HG03097 (cell line): Measurements from ENCODE around the gene VPS4A.

Experiments
- ATAC-seq: cut with Tn5 transposase; IDR thresholded peaks from one replicate; pipeline ENCODE4 v1.9.1; 2021; ENCODE audit not compliant: unreplicated experiment, low FRiP score

VPS4A gene

DNA sequence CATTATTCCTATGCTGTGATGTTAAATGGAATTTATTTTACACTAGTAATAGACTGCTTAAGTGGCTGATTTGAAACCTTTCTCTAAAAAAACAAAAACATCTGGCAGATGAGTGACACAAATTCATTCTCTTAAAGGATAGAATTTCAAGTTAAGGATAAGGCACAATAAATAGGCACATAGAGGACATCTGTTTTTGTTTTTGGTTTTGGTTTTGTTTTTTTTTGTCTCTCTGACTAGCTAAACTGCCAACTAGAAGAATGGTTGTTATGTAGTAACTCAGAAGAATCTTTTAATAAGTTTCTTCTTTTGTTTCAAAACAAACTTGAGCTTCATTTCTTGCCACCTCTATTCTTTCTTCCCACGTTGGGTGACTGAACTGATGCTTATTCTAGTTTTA is 5.1 kb upstream of the VPS4A start:
- ATAC-seq = no peak

DNA sequence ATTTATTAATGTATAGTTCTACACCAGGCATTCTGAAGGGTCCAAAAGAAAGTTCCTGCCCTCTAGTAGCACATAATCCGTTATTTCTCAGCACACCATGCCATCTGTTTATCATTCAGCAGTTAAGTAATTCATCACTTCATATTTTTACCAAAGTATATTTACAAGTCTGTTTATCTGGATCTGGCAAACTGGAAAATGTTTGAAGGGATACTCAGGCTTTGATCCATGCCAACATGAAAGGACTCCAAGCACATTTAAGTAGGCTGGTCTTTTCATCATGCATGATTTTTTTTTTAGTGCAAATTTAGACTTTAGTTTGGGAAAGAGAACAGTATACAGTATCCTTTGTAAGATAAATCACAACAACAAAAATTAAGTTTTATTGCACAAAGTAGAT is 4.1 kb upstream of the VPS4A start:
- no peak for ATAC-seq

DNA sequence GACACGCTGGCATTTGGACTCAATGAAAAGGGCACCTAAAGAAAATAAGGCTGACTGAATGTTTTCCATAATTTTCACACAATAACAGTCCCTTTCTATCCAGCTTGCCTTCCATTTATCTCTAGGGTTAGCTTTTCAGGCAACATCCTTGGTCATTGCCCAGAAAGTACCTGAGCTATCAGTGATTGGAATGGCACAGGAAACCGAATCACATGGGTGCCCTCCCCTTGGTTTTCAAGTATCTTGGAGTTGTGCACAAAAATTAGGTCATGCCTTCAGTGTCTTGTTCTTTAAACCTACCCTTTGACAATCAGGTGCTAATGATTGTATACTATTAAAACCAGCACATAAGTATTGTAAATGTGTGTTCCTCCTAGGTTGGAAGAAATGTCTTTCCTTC is 3.3 kb upstream of the VPS4A start:
- no peak for ATAC-seq

DNA sequence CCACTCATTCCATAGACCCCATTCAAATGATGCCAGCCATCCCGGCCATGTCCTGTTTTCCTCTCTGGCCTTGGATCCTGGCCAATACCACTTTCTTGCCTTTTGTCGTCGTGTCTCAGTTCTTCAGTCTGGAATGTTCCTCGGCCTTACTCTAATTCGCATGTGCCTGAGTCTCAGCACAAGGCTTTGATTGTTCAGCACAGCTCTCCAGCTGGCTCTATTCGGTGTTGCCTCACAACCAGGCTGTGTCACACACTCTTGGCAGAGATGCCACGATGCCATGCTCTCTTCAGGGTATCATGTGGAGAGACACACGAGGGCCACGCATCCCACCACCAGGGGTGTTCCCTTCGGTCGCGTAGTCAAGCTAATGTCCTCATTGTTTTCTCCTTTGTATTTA is 1.8 kb upstream of the VPS4A start:
- no peak for ATAC-seq

DNA sequence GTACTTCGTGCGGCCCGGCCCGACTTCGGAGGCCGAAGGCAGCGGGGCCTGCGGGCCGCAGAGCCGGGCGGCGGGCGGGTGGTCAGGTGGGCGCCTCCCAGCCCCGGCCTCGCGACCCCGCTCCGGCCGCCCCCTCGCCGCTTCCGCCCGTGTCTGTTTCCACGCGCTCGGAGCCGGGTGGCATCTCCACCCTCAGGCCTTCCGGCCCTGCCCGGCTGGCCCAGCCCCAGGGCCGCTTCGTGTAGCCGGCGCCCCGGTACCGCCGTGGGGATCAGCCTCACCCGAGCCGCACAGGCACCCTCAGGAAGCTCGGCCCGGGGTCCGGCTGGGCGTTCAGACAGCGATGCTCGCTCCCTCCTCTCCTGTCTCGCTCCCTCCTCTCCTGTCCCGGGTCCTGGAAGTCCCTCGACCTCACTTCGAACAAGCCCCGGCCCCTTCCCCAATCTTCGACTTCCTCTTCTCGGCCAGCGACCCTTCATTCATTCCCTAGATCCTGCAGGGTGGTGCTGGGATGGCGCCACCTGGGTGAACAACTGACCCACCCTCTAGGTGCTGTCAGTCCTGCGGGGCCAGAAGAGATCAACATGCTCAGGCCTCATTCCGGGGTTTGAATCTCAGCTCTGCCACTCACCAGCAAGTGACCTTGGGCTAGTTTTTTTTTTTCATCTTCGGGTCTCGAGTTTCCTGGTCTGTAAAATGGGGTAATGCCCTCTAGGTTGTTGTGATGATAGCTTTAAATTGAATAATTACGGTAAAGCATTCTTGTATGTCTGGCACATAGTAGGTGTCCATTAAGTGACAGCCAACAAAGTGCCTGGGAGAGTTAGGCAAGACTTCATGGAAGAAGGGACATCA is 610 bp downstream of the VPS4A start:
- peak; percentile 40 for ATAC-seq

DNA sequence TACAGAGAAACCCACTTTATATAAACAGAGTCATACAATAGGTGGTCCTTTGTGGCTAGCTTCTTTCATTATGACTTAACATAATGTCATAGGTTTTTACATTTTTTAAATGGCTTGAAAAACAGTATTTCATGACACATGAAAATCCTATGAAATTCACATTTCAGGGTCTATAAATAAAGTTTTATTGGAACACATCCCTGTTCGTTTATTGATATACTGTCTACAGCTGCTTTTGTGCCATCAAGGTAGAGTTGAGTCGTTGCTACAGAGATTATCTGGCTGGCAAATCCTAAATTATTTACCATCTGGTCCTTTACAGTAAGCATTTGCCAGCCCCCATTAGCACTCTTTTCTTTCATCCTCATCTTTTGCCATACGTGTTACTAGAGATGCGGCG is 2.3 kb downstream of the VPS4A start:
- no peak for ATAC-seq

DNA sequence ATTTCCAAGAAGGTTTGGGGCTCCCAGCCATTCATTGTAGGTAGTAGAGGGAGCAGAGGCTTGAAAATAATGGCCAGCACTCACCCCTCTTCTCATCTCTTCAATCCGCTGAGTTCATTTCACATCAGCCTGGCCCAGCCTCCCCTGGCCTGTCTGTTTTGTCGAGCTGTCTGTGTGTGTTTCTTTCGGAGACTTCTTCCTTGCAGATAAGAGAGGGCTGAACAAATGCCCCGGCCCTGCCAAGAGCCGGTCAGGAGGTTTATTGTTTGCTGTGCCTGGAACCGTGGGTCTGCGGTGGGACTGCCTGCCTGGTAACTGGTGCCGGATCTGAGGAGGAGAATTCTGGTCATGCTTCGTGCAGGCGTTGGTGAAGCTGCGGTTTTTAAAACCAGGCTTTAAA is 3.4 kb downstream of the VPS4A start:
- no peak for ATAC-seq

DNA sequence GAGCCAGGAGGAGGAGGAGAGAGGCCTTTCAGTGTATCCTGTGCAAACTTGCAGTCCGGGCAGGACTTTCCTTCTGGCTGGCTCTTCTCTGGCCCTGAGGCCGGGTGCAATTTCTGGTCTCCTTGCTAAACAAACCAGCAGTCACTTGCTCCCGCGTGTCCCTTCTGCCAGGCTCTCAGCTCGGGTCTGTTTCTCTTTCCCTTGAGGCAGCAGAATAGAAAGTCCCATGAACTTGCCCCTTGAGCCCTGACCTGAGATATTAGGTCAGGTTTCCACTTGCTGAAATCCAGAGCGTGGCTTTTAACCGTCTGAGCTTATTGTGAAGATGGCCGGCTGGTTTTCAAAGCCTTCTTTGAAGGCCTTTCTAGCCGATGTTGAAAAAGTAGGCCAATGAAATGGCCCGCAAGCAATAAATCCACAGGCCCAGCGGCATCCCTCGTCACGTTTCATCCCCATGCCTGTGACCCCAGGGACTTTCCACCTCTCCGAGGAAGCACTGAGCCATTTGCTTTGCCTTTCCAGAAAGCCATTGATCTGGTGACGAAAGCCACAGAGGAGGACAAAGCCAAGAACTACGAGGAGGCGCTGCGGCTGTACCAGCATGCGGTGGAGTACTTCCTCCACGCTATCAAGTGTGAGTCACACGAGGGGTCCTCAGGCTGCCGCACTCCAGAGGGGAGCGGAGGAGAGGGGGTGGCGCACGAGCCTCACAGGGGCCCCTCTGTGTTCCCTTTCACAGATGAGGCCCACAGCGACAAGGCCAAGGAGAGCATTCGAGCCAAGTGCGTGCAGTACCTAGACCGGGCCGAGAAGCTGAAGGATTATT is 4.5 kb downstream of the VPS4A start:
- ATAC-seq = no peak

DNA sequence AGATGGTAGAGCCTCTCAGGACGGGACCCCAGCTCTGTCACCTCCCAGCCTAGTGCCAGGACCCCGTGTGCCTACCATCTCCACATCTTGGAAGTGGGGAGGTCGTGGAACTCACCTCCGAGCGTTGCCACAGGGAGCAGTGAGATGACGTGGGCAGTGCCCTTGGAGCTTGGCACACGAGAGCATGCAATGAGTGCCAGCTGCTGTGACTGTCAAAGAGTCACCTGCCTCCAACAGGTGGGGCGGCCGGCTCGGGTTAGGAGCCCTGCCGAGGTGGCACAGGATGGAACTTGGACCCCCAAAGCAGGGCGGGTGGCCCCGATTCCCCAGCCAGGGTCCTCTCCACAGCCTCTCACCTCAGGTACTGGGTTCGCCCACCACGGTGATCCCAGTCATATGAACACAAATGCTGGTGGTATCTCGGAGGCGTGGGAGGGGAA is 5.5 kb downstream of the VPS4A start:
- ATAC-seq = no peak

DNA sequence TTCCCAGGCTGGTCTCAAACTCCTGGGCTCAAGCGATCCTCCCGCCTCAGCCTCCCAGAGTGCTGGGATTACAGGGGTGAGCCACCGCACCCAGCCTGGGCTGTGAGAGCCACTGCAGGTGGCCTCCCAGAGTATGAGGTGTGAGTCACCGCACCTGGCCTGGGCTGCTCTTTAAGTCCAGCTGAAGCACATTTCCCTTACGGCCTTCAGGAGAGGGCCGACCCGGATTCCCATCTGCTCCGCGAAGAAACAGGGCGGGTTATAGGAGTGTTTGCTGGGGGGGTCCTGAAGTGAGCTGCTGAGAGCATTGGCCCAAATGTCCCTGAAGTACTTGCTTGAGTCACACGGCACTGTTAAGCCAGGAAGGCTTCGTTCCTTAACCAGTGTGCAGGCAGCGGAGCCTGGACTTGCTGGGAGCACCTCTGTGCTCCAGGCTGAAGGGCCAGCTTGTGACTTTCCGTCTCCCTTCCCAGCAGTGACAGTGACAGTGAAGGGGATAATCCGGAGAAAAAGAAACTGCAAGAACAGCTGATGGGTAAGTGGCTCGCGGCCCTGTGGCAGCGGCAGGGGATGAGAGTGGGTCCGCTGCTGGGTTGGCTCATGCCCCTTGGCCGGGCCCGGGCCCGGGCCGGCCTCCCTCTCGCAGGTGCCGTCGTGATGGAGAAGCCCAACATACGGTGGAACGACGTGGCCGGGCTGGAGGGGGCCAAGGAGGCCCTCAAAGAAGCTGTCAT is 7.2 kb downstream of the VPS4A start:
- ATAC-seq = no peak

DNA sequence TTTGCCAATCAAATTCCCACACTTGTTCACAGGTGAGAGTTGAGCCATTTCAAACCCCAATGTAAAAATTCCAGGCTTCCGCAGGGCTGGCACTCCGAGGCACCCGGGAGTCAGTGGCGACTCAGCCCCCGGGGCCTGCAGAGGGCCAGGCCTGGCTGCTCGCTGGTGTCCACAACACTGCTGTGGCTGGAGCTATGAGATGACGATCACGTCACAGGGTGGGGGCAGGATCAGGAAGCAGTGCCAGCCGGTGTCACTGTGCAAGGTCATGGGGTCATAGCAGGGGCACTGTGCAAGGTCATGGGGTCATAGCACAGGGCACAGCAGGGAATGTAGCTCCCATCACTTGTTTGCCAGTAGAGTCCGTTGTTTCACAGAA is 7.8 kb downstream of the VPS4A start:
- ATAC-seq = no peak

DNA sequence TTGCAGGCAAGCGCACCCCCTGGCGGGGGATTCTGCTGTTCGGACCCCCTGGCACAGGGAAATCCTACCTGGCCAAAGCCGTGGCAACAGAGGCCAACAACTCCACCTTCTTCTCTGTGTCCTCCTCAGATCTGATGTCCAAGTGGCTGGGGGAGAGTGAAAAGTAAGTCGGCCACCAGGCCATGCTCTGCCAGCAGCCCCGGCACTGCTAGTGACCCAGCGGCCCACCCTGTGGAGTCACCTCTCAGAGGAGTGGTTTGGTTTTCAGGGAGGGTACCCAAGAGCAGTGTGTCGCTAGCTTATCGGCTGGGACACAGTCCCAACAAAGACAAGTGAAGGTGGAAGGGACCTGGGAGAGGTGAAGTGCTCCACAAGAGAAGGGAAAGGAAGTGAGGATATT is 8.2 kb downstream of the VPS4A start:
- no peak for ATAC-seq

DNA sequence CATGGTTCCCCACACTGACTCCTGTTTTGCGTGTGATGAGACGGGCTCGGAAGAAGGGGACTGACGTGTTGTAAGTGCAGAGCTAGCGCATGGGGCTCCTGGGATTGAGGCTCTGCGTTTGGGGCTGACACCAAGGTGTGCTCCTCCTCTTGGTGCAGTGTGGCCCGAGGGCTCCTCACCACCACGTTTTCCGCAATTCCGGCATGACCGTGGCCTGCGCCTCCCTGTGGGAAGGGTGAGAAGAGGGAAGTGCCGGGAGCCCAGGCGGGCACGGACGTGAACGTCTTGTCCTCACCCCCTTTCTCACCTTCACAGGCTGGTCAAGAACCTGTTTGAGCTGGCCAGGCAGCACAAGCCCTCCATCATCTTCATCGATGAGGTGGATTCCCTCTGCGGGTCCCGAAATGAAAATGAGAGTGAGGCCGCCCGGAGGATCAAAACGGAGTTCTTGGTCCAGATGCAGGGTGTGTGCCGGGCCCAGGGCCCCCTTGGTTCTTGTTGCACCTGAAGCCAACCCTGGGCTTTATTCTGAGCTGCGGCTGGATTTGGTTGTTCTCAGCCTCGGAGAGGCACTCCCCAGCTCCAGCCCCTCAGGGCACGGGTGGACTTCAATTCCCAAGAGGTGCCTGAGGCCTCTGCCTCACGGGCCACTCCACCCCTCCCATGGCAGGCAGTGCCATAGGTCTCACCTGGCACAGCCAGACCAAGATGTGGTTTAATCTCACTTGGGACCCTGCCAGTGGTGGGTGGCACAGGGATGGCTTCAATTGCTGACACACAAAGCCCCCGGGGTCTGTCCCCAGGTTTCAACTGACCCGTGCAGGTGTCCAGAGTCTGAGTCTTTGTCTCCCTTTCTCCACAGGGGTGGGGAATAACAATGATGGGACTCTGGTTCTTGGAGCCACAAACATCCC is 8.9 kb downstream of the VPS4A start:
- no peak for ATAC-seq

DNA sequence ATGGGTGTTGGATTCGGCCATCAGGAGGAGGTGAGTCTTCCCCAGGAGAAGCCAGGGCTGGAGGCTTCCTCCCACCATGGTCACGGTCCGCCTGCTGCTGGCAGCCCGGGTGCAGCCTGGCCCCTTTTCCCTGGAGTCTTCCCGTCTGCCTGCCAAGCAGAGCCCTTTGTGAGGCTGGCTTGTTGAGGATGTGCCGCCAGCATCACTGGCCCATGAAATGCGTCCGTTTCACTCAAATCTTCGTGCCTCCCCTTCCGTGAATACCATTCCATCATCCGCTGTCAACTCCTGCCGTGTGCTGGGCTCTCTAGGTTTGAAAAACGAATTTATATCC is 9.6 kb downstream of the VPS4A start:
- no peak for ATAC-seq

DNA sequence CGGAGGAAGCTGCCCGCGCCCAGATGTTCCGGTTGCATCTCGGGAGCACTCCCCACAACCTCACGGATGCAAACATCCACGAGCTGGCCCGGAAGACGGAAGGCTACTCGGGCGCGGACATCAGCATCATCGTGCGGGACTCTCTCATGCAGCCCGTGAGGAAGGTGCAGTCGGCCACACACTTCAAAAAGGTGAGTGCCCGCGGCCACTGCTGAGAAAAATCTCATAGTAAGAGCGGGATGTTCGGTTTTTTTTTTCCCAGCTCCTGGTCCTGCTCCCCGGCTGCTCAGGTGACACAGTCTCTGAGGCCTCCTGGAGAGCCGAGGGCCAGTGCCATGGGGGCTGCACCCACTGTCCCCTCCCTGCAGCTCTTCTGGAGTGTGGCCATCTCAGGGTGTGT is 9.9 kb downstream of the VPS4A start:
- no peak for ATAC-seq

DNA sequence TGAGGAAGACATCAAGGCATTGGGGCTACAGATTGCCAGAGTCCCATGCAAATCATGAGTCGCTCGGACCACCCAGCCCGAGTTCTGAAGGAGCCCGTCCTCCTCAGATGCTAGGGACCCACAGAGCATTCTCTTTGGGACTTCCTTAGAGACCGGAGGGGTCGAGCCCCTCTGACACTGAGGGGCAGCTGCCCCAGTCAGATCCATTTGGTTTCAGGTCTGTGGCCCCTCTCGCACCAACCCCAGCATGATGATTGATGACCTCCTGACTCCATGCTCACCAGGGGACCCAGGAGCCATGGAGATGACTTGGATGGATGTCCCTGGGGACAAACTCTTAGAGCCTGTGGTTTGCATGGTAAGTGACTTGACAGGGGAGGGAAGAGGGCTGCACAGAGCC is 11.2 kb downstream of the VPS4A start:
- ATAC-seq = no peak

DNA sequence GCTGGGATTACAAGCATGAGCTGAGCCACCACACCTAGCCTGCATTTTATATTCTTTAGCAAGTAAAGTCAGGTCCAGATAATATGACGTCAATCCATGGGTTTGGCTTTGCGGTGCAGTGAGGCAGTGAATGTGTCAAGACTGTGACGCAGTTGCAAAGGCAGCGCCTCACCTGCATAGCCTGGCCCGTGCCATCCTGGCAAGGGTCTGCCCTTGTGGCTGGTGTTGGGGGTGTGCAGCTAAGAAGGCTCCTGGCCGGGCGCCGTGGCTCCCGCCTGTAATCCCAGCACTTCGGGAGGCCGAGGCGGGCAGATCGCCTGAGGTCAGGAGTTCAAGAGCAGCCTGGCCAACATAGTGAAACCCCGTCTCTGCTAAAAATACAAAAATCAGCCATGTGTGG is 12.3 kb downstream of the VPS4A start:
- no peak for ATAC-seq

DNA sequence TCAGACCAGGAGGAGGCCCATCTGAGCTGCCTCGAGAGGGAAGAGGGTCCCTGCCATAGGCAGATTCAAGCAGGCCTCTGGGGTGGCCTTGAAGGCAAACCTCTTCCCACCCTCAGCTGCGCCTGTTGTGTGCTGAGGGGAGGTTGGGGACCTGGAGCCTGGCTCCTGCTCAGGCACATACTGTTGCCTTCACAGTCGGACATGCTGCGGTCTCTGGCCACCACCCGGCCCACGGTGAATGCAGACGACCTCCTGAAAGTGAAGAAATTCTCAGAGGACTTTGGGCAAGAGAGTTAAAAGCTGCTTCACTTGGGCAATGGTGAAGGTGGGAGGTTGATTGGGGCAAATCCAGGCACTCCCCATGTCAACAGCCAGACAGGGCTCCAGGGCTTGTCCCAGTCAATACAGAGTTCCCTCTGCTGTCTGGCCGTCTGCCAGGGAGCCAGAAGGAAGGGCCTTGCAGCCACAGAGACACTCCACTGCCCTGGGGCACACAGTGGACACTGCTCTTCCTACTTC is 12.9 kb downstream of the VPS4A start:
- no peak for ATAC-seq

DNA sequence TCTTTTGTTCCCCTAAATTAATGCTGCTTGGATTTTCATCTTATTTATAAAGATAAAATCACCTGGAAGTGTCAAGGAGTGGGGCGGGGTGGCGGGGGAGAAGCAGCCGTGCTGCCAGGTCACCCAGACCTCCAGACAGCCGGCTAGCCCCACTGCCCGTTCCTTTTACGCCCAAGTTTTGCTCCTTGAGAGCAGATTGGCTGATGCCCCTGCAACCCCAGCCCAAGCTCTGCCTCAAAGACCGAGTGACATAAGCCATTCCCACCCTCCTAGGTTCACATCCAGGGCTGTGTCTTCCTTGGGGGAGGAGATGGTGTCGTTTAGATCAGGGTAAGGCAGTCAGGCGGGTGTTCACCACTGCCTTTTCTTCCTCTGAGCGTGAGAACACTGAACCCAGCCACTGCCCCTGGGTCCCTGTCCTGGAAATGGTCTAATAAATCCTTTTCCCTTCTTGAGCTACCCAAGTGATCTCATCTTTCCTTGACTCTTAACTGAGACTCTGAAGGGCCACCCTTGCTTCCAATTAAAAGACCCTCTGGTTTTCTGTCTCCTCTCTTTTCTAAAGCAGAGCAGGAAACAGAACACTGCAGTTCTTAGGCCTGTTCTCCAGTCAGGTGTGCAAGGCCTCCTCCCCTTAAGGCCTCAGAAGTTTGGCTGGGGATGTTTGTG is 13.6 kb downstream of the VPS4A start:
- ATAC-seq = no peak

DNA sequence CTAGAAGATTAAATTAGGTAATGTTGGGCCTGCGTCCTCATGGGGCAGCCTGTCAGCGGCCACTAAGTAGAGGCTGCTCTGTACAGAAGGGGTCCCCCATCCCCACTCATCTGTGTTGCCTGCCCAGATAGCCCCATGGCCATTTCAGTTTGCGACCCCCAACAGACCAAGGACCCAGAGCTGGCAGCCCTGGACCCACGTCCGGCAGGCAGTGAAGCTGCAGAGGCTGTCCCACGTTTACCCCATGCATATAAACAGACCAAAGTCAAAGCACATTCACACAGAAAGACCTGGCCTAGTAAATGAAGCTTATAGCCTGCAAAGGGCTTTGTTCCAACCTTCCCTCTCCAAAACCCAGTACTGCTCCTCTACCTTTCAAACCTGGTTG is 14.6 kb downstream of the VPS4A start:
- no peak for ATAC-seq
